ENCODE results near the gene NFYC.
"Not testable (repeated sequence)": the region's sequence is repeated elsewhere in the genome, so short reads cannot be mapped to it uniquely, and the experiment has no call there.

Gene NFYC

GRCh38 chr1:40709100-40709801 is 17.7 kb downstream of the NFYC start:
- ATAC-seq: peak; percentile 94
- peak overlapping the region; percentile 83 for H3K4me3 Mint-ChIP-seq
- peak overlapping the region; percentile 78 for H3K27ac Mint-ChIP-seq
- H3K27me3 Mint-ChIP-seq: no peaks in the 10 kb centered on the region
- DNase-seq: peak; percentile 64
- peaks cover 69% of the 10 kb centered on the region for H3K4me1 Mint-ChIP-seq
- H3K9me3 Mint-ChIP-seq: no peaks in the 10 kb centered on the region
- H3K36me3 Mint-ChIP-seq (ENCODE audit: low read depth): peaks cover 13% of the 10 kb centered on the region

- peaks cover 63% of the 10 kb centered on the region for H3K4me1 Mint-ChIP-seq
- H3K27me3 Mint-ChIP-seq: no peaks in the 10 kb centered on the region
- ATAC-seq (no peak), DNase-seq (no peak)
- no peaks in the 10 kb centered on the region for H3K9me3 Mint-ChIP-seq
- H3K4me3 Mint-ChIP-seq: peak overlapping the region; percentile 83
- peaks cover 13% of the 10 kb centered on the region for H3K36me3 Mint-ChIP-seq (ENCODE audit: low read depth)
- peak overlapping the region; percentile 78 for H3K27ac Mint-ChIP-seq
Measured at GRCh38 chr1:40709802-40710278, 18.3 kb downstream of the NFYC start.

- H3K27me3 Mint-ChIP-seq: no peaks in the 10 kb centered on the region
- peaks cover 62% of the 10 kb centered on the region for H3K4me1 Mint-ChIP-seq
- peaks cover 16% of the 10 kb centered on the region for H3K36me3 Mint-ChIP-seq (ENCODE audit: low read depth)
- no peak for DNase-seq
- no peak overlapping the region for H3K4me3 Mint-ChIP-seq
- no peak for ATAC-seq
- H3K27ac Mint-ChIP-seq: peak overlapping the region; percentile 16
- no peaks in the 10 kb centered on the region for H3K9me3 Mint-ChIP-seq
Measured at GRCh38 chr1:40710581-40711315, 19.2 kb downstream of the NFYC start.

GRCh38 chr1:40711465-40712404 is 20.2 kb downstream of the NFYC start:
- Mint-ChIP-seq H3K4me3 (peak overlapping the region; percentile 26), H3K36me3 (ENCODE audit: low read depth) (peaks cover 16% of the 10 kb centered on the region), H3K27me3 (no peaks in the 10 kb centered on the region), H3K9me3 (no peaks in the 10 kb centered on the region), H3K27ac (peak overlapping the region; percentile 64), H3K4me1 (peaks cover 69% of the 10 kb centered on the region)
- ATAC-seq (peak; percentile 5), DNase-seq (no peak)

- DNase-seq (no peak), ATAC-seq (no peak)
- H3K9me3 Mint-ChIP-seq: no peaks in the 10 kb centered on the region
- H3K4me1 Mint-ChIP-seq: peaks cover 72% of the 10 kb centered on the region
- peaks cover 16% of the 10 kb centered on the region for H3K36me3 Mint-ChIP-seq (ENCODE audit: low read depth)
- no peaks in the 10 kb centered on the region for H3K27me3 Mint-ChIP-seq
- H3K4me3 Mint-ChIP-seq: no peak overlapping the region
- H3K27ac Mint-ChIP-seq: no peak overlapping the region
Measured at GRCh38 chr1:40712405-40712944, 21.0 kb downstream of the NFYC start.

GRCh38 chr1:40712997-40713396 is 21.5 kb downstream of the NFYC start:
- Mint-ChIP-seq H3K4me1 (peaks cover 69% of the 10 kb centered on the region), H3K27ac (peak overlapping the region; percentile 79), H3K27me3 (no peaks in the 10 kb centered on the region), H3K36me3 (ENCODE audit: low read depth) (peaks cover 16% of the 10 kb centered on the region), H3K4me3 (peak overlapping the region; percentile 32), H3K9me3 (no peaks in the 10 kb centered on the region)
- ATAC-seq (no peak), DNase-seq (no peak)

GRCh38 chr1:40715491-40716059 is 24.1 kb downstream of the NFYC start:
- Mint-ChIP-seq H3K9me3 (no peaks in the 10 kb centered on the region), H3K4me1 (peaks cover 53% of the 10 kb centered on the region), H3K27ac (no peak overlapping the region), H3K36me3 (ENCODE audit: low read depth) (peaks cover 16% of the 10 kb centered on the region), H3K4me3 (no peak overlapping the region), H3K27me3 (no peaks in the 10 kb centered on the region)
- DNase-seq (no peak), ATAC-seq (no peak)

GRCh38 chr1:40717065-40717464 is 25.6 kb downstream of the NFYC start:
- H3K27ac Mint-ChIP-seq: no peak overlapping the region
- ATAC-seq (no peak), DNase-seq (no peak)
- no peak overlapping the region for H3K4me3 Mint-ChIP-seq
- peaks cover 44% of the 10 kb centered on the region for H3K4me1 Mint-ChIP-seq
- peaks cover 10% of the 10 kb centered on the region for H3K36me3 Mint-ChIP-seq (ENCODE audit: low read depth)
- no peaks in the 10 kb centered on the region for H3K9me3 Mint-ChIP-seq
- H3K27me3 Mint-ChIP-seq: no peaks in the 10 kb centered on the region

GRCh38 chr1:40717955-40718354 is 26.5 kb downstream of the NFYC start:
- Mint-ChIP-seq H3K4me1 (peaks cover 37% of the 10 kb centered on the region), H3K36me3 (ENCODE audit: low read depth) (peaks cover 9% of the 10 kb centered on the region), H3K4me3 (no peak overlapping the region), H3K9me3 (no peaks in the 10 kb centered on the region), H3K27me3 (no peaks in the 10 kb centered on the region), H3K27ac (no peak overlapping the region)
- ATAC-seq: no peak
- DNase-seq: no peak

GRCh38 chr1:40720493-40720892 is 29.0 kb downstream of the NFYC start:
- DNase-seq (no peak), ATAC-seq (no peak)
- Mint-ChIP-seq H3K27me3 (no peaks in the 10 kb centered on the region), H3K36me3 (ENCODE audit: low read depth) (peaks cover 7% of the 10 kb centered on the region), H3K9me3 (no peaks in the 10 kb centered on the region), H3K4me1 (peaks cover 35% of the 10 kb centered on the region), H3K27ac (no peak overlapping the region), H3K4me3 (no peak overlapping the region)

- no peak for DNase-seq
- Mint-ChIP-seq H3K27me3 (no peaks in the 10 kb centered on the region), H3K4me3 (no peak overlapping the region), H3K4me1 (peaks cover 24% of the 10 kb centered on the region), H3K36me3 (ENCODE audit: low read depth) (peaks cover 6% of the 10 kb centered on the region), H3K9me3 (no peaks in the 10 kb centered on the region), H3K27ac (no peak overlapping the region)
- no peak for ATAC-seq
Measured at GRCh38 chr1:40722622-40723021, 31.1 kb downstream of the NFYC start.

- ATAC-seq (no peak), DNase-seq (no peak)
- Mint-ChIP-seq H3K9me3 (no peaks in the 10 kb centered on the region), H3K4me3 (no peak overlapping the region), H3K27ac (no peak overlapping the region), H3K4me1 (peaks cover 29% of the 10 kb centered on the region), H3K27me3 (no peaks in the 10 kb centered on the region), H3K36me3 (ENCODE audit: low read depth) (peaks cover 8% of the 10 kb centered on the region)
Measured at GRCh38 chr1:40723196-40723955, 31.9 kb downstream of the NFYC start.

- ATAC-seq; H3K36me3 Mint-ChIP-seq (ENCODE audit: low read depth); H3K27ac Mint-ChIP-seq; H3K9me3 Mint-ChIP-seq; H3K27me3 Mint-ChIP-seq; H3K4me3 Mint-ChIP-seq; DNase-seq: not testable (repeated sequence)
- peaks cover 48% of the 10 kb centered on the region for H3K4me1 Mint-ChIP-seq
Measured at GRCh38 chr1:40727662-40728061, 36.2 kb downstream of the NFYC start.

Measured in activated naive CD8-positive, alpha-beta T cell treated with anti-CD3 and anti-CD28 coated beads, Interleukin-2, amount 50 U/mL, for 24 hours (primary cell).